Right atrium auricular region (tissue), 2 donors: ENCODE measurements around the gene HORMAD2. TPM values are rescaled to one million over a fixed set of nuclear protein-coding genes. Genes with fewer than 3 reads are reported as not detected.

Experiments used
- DNase-seq: peaks from one replicate; pipeline ENCODE4 v3.0.0-alpha.2; 2019; ENCODE audit warnings: low spot score
- H3K27ac ChIP-seq, 2 donors: fragments of 200-600 bp; sonication (generic); 1 replicate in 1 of 2; 2 replicates in 1 of 2; pipeline ENCODE4 v1.5.1; 2016 to 2019
- H3K27me3 ChIP-seq, 2 donors: fragments of 200-600 bp; sonication (generic); one replicate each; pipeline versions ENCODE4 v1.5.1 to v1.6.0; 2017 to 2019
- H3K36me3 ChIP-seq: fragments of 200-600 bp; sonication (generic); one replicate; pipeline ENCODE4 v1.5.1; 2016
- H3K4me1 ChIP-seq, 2 donors: fragments of 200-600 bp; sonication (generic); one replicate each; pipeline versions ENCODE4 v1.5.1 to v1.6.0; 2017 to 2019
- H3K4me3 ChIP-seq, 2 donors: fragments of 200-600 bp; sonication (generic); 1 replicate in 1 of 2; 2 replicates in 1 of 2; pipeline ENCODE4 v1.5.1; 2017 to 2019; ENCODE audit warnings: mild to moderate bottlenecking in 1 of 2, moderate library complexity in 1 of 2
- H3K9me3 ChIP-seq, 2 donors: fragments of 200-600 bp; sonication (generic); one replicate each; pipeline ENCODE4 v1.5.1; 2019
- total RNA-seq, 2 donors: library from RNA; depleted of rRNA; stranded (reverse); fragments of >200 nt; gene quantifications; one replicate each; pipeline ENCODE4 v1.1.0, GENCODE V29; 2016
- TF ChIP-seq, protein P1 (sequence below), 2 donors: fragments of 200-600 bp; sonication (generic); IDR thresholded peaks; one replicate each; pipeline ENCODE4 v1.5.1; 2019; ENCODE audit warnings: antibody characterized with exemption in 2 of 2

HORMAD2 gene
- total RNA-seq, 2 donors from 2014 or later = not detected

DNA sequence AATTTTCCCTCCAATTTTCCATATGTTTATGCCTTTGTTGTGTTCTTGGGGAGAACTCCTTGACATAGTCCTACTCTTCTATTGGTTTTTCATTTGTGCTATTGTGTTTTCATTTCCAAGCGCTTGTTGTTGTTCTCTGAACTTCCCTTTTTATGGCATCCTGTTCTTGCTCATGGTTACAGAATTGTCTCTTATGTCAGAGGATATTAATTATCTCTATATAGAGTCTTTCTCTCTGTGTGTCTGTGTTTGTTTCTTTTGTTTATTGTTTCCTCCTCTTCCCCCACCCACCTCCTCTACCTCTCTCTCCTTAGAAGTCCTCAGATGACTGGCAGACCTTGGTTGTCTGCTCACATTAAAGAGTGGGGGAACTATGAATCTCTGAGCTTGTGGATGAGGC lies 69.9 kb downstream of the HORMAD2 start:
- TF ChIP-seq, protein P1, sequence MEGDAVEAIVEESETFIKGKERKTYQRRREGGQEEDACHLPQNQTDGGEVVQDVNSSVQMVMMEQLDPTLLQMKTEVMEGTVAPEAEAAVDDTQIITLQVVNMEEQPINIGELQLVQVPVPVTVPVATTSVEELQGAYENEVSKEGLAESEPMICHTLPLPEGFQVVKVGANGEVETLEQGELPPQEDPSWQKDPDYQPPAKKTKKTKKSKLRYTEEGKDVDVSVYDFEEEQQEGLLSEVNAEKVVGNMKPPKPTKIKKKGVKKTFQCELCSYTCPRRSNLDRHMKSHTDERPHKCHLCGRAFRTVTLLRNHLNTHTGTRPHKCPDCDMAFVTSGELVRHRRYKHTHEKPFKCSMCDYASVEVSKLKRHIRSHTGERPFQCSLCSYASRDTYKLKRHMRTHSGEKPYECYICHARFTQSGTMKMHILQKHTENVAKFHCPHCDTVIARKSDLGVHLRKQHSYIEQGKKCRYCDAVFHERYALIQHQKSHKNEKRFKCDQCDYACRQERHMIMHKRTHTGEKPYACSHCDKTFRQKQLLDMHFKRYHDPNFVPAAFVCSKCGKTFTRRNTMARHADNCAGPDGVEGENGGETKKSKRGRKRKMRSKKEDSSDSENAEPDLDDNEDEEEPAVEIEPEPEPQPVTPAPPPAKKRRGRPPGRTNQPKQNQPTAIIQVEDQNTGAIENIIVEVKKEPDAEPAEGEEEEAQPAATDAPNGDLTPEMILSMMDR (IDR thresholded peaks at IDR 0.05) = no peak
- Histone ChIP-seq H3K36me3 (no peaks in the 10 kb centered on the region), H3K27me3 (no peaks in the 10 kb centered on the region), H3K9me3 (no peaks in the 10 kb centered on the region), H3K4me3 (no peak overlapping the region), H3K4me1 (no peaks in the 10 kb centered on the region), H3K27ac (no peak overlapping the region)
- DNase-seq = no peak

DNA sequence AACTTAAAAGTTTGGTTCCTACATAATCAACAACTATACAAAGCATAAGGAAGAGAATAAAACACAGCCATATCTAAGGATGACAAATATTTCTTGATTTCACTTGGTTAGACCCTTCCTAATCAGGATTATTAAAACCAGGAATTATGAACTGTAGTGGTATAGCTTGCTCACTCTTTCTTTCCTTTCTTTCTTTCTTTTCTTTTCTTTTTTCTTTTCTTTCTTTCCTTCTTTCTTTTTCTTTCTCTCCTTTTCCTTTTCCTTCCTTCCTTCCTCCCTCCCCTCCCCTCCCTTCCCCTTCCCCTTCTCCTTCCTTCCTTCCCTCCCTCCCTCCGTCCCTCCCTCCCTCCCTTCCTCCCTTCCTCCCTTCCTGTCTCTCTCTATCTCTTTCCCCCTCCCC lies 78.0 kb downstream of the HORMAD2 start:
- DNase-seq = no peak
- Histone ChIP-seq H3K4me1 (no peaks in the 10 kb centered on the region), H3K27ac (no peak overlapping the region), H3K27me3 (no peaks in the 10 kb centered on the region), H3K9me3 (no peaks in the 10 kb centered on the region), H3K36me3 (no peaks in the 10 kb centered on the region), H3K4me3 (no peak overlapping the region)
- TF ChIP-seq, protein P1 (IDR thresholded peaks at IDR 0.05) = no peak

DNA sequence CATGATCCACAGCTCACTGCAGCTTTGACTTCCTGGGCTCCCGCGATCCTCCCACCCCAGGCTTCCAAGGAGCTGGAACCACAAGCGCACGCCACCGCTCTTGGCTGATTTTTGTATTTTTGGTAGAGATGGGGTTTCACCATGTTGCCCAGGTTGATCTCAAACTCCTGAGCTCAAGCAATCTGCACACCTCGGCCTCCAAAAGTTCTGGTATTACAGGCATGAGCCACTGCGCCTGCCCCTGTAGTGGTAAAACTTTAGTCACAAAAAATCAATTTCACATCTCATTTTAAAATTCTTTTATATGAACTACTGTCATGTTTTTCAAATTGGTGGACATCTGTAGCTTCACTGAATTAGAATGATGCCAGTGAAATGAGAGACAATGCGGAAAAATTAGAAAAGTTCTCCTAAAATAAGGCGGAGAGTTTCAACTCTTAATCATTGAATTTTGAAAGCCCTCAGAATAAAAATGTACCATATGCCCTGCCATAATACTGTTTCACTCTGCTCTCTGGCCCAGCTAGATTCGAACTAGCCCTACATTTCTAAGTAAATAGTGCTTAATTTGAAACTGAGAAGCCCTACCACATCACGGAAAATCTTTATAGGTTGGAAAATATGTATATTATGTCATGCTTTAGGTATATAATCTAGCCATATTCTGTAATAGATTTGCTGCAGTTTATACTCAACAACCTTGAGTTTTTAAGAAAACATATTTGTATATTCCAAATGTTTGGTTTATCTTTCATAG lies 78.7 kb downstream of the HORMAD2 start:
- Histone ChIP-seq H3K27me3 (no peaks in the 10 kb centered on the region), H3K9me3 (no peaks in the 10 kb centered on the region), H3K4me1 (no peaks in the 10 kb centered on the region), H3K4me3 (no peak overlapping the region), H3K27ac (no peak overlapping the region), H3K36me3 (no peaks in the 10 kb centered on the region)
- TF ChIP-seq, protein P1 (IDR thresholded peaks at IDR 0.05) = no peak
- DNase-seq = no peak

DNA sequence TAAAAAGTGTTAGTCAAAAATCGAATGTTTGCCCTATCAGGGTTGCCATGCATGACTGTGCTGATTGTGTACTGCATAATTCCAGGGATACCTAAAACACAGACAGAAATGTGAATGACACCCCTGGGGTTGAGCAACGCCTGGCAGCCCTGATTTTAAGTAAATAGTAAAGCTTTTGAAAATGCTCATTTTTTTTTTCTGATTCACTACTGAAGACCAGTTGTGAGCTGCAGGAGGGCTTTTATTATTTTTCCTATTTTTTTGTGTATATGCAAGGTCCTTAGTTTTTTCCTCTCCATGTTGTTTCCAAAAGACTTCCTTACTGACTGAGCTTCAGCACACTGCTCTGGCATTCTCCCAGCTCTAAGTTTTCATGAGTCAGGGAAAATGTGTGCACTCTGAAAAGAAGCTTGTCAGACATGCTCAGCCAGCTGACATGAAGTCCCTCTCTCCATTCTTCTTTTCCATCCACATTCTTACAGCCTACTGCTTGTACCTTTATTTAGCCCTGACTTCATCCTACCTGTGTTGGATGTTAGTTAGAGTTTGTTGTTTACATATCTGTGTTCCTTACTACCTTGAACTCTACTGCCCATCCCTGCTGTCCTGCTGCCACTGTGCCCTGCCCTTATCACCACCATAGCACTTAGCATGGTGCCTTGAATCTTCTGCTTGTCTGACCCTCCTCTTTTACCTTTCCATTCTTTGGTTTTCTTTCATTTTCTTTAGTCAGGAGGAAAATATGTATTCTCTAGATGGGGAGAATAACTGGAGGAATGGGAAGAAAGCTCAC lies 79.5 kb downstream of the HORMAD2 start:
- TF ChIP-seq, protein P1 (IDR thresholded peaks at IDR 0.05) = no peak
- DNase-seq = no peak

DNA sequence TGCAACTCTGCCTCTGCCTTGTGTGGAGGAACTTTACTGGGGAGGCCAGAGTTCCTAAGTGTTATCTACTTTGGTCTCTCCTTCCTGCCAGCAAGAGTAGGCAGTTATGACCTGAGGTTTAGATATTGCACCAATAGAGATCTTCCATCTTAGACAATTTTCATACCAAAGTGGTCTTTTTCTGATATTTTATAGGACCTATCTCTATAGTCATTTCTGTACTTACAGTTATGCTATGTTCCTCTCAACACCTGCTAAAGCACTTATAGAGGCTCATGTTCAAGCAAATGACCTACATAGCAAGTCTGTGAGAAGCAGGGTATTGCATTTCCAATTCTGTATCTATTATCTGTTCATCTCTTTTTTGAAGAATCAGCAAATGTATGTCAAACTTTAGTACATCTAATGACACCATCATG lies 80.8 kb downstream of the HORMAD2 start:
- no peaks in the 10 kb centered on the region for H3K9me3 ChIP-seq
- no peak overlapping the region for H3K27ac ChIP-seq
- no peaks in the 10 kb centered on the region for H3K36me3 ChIP-seq
- no peak for DNase-seq
- no peaks in the 10 kb centered on the region for H3K4me1 ChIP-seq
- H3K27me3 ChIP-seq = no peaks in the 10 kb centered on the region
- TF ChIP-seq, protein P1 (IDR thresholded peaks at IDR 0.05) = no peak
- H3K4me3 ChIP-seq = no peak overlapping the region

More for the DNA sequence above, 79.5 kb downstream of the HORMAD2 start:
- Histone ChIP-seq H3K27me3 (no peaks in the 10 kb centered on the region), H3K4me3 (no peak overlapping the region), H3K9me3 (no peaks in the 10 kb centered on the region), H3K4me1 (no peaks in the 10 kb centered on the region), H3K27ac (no peak overlapping the region), H3K36me3 (no peaks in the 10 kb centered on the region)
